PFSK-1 (cell line): Measurements from ENCODE around the gene PROKR1. TPM values are rescaled to one million over a fixed set of nuclear protein-coding genes. Genes with fewer than 3 reads are reported as not detected.

ENCODE experiments used
- FOXP2 ChIP-seq: optimal IDR thresholded peaks from 2 replicates; pipeline ENCODE3; 2011; ENCODE audit warnings: borderline replicate concordance, control low read depth, inconsistent platforms; ENCODE audit not compliant: insufficient read depth; ENCODE audit errors: extremely low read length, extremely low read depth
- POLR2AphosphoS5 ChIP-seq: IDR thresholded peaks from 2 replicates; pipeline ENCODE4 v1.6.1; 2012; ENCODE audit warnings: low read depth, mild to moderate bottlenecking, control low read depth, low read length, moderate library complexity
- REST ChIP-seq, 2 experiments: IDR thresholded peaks; 2 replicates each; pipeline versions ENCODE4 v1.6.1 to v1.8.0; 2011 to 2012; ENCODE audit warnings: low read depth in 2 of 2, low read length in 2 of 2, control low read depth in 1 of 2, inconsistent platforms in 1 of 2, mild to moderate bottlenecking in 1 of 2, moderate library complexity in 1 of 2; ENCODE audit not compliant: insufficient read depth in 1 of 2
- SIN3A ChIP-seq: IDR thresholded peaks from 2 replicates; pipeline ENCODE4 v1.6.1; 2012; ENCODE audit warnings: mild to moderate bottlenecking, low read length, moderate library complexity, borderline replicate concordance; ENCODE audit not compliant: insufficient read depth
- TAF1 ChIP-seq: IDR thresholded peaks from 2 replicates; pipeline ENCODE4 v1.6.1; 2012; ENCODE audit warnings: low read length, control low read depth, borderline replicate concordance; ENCODE audit not compliant: insufficient read depth
- polyA plus RNA-seq: library from polyadenylated mRNA; unstranded; fragments of >200 nt; gene quantifications from one replicate; pipeline ENCODE4 v1.2.1, GENCODE V29; 2012; ENCODE audit warnings: low read depth, missing spikeins; ENCODE audit not compliant: insufficient read length

The PROKR1 gene
- not detected for polyA plus RNA-seq

- TF ChIP-seq FOXP2 (no peak), POLR2AphosphoS5 (no peak), TAF1 (no peak)
Observed at GRCh38 chr2:68643011-68643873, at the start of gene PROKR1. Gene PROKR1, plus strand, starts transcription at chr2:68643579. Its CDS starts 2,243 bp downstream, at chr2:68645822.

GRCh38 chr2:68594041-68594440, 49.3 kb upstream of the PROKR1 start:
- TF ChIP-seq SIN3A (no peak), FOXP2 (no peak), TAF1 (no peak), REST (IDR thresholded peaks at IDR 0.05; ENCODE audit: insufficient read depth in 1 of 2, low read depth in 2 of 2, low read length in 2 of 2) (no peak), POLR2AphosphoS5 (no peak)

GRCh38 chr2:68594674-68595492, 48.5 kb upstream of the PROKR1 start:
- no peak for TF ChIP-seq FOXP2
- no peak for TF ChIP-seq SIN3A
- no peak for TF ChIP-seq REST (IDR thresholded peaks at IDR 0.05; ENCODE audit: insufficient read depth in 1 of 2, low read depth in 2 of 2, low read length in 2 of 2)
- TF ChIP-seq POLR2AphosphoS5: no peak
- no peak for TF ChIP-seq TAF1

GRCh38 chr2:68603059-68603458, 40.3 kb upstream of the PROKR1 start:
- TF ChIP-seq SIN3A (no peak), REST (IDR thresholded peaks at IDR 0.05; ENCODE audit: insufficient read depth in 1 of 2, low read depth in 2 of 2, low read length in 2 of 2) (no peak), POLR2AphosphoS5 (no peak), FOXP2 (no peak)

GRCh38 chr2:68604077-68604476, 39.3 kb upstream of the PROKR1 start:
- TF ChIP-seq POLR2AphosphoS5 (no peak), REST (IDR thresholded peaks at IDR 0.05; ENCODE audit: insufficient read depth in 1 of 2, low read depth in 2 of 2, low read length in 2 of 2) (no peak), SIN3A (no peak), TAF1 (no peak), FOXP2 (no peak)
